IMR-90 (cell line): ENCODE measurements around the gene C2orf74.

Experiments
- CEBPB ChIP-seq: IDR thresholded peaks from 2 replicates; pipeline ENCODE4 v1.6.1; 2012; ENCODE audit warnings: low read depth, low read length, improper control_type of control experiment
- POLR2A ChIP-seq: IDR thresholded peaks from 2 replicates; pipeline ENCODE4 v1.6.1; 2012; ENCODE audit warnings: mild to moderate bottlenecking, low read depth, low read length
- RFX5 ChIP-seq: IDR thresholded peaks from 2 replicates; pipeline ENCODE4 v1.8.0; 2012; ENCODE audit warnings: low read depth, mild to moderate bottlenecking, low read length, moderate library complexity
- TF ChIP-seq, protein P1 (sequence below): fragments of 150-350 bp; IDR thresholded peaks from 2 replicates; pipeline ENCODE4 v1.6.1; 2017; ENCODE audit warnings: mild to moderate bottlenecking, antibody characterized with exemption, low read length, low read depth
- TF ChIP-seq, protein P2 (sequence below): conservative IDR thresholded peaks from 2 replicates; pipeline ENCODE4 v1.5.1; 2012; ENCODE audit warnings: mild to moderate bottlenecking, low read depth, low read length, improper control_type of control experiment

DNA sequence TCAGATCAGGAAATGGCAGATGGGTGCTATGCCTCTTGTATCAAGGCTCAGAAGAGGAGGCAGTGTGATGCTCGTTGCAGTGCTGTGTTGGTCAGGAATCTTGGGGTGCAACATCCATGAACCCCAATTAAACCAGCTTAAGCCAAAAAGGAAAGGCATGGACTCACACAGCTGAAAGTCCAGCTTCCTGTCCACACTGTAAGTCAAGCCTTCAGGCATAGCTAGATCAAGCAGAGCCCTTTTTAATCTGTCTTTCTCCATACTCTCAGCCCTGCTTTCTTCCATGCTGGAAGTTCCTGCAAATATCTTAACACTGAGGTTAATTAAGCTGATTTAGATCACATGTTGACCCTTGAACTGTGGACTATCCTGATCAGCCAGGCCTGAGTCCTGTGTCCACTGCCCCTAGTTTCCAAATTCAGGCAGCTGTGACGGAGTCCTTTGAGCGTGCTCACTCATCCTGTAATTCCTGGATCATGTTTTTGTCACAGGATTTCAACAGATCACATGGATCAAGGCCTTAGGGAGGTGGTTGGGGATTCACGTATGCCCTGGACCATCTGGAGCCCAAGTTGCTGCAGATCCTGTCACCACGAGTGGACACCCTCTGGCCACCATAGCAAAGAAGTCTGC is 4.5 kb upstream of the C2orf74 start:
- TF ChIP-seq, protein P1, sequence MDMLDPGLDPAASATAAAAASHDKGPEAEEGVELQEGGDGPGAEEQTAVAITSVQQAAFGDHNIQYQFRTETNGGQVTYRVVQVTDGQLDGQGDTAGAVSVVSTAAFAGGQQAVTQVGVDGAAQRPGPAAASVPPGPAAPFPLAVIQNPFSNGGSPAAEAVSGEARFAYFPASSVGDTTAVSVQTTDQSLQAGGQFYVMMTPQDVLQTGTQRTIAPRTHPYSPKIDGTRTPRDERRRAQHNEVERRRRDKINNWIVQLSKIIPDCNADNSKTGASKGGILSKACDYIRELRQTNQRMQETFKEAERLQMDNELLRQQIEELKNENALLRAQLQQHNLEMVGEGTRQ: no peak
- TF ChIP-seq, protein P2, sequence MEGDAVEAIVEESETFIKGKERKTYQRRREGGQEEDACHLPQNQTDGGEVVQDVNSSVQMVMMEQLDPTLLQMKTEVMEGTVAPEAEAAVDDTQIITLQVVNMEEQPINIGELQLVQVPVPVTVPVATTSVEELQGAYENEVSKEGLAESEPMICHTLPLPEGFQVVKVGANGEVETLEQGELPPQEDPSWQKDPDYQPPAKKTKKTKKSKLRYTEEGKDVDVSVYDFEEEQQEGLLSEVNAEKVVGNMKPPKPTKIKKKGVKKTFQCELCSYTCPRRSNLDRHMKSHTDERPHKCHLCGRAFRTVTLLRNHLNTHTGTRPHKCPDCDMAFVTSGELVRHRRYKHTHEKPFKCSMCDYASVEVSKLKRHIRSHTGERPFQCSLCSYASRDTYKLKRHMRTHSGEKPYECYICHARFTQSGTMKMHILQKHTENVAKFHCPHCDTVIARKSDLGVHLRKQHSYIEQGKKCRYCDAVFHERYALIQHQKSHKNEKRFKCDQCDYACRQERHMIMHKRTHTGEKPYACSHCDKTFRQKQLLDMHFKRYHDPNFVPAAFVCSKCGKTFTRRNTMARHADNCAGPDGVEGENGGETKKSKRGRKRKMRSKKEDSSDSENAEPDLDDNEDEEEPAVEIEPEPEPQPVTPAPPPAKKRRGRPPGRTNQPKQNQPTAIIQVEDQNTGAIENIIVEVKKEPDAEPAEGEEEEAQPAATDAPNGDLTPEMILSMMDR: no peak
- no peak for TF ChIP-seq POLR2A
- TF ChIP-seq CEBPB: no peak
- no peak for TF ChIP-seq RFX5
